ENCODE results near the gene SNX14.

DNA sequence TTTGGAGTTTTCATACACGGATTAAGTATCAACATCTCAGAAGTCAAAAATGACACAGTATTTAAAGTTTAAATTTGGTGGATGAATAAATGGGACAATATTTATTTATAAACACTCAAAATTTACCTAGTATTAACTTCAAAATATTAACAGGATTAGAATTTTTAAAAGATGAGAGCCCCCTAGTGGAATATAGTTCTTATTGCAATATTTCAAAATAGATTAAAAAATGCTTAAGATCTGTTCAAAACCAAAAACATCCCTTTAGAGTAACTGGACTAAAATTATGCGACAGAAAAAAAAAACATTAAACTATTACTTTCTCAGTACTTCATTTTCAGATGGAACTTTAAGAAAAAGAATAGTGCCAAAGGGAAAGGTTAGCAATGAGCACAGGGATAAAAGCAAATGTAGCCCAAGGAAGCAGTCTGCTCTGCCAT lies 56.6 kb downstream of the SNX14 start:
- TF ChIP-seq EZH2phosphoT487 (IDR thresholded peaks at IDR 0.05; ENCODE audit: borderline replicate concordance, low read length) (no peak), CTCF (conservative IDR thresholded peaks at IDR 0.05; ENCODE audit: low read depth, low read length) (peak; percentile 65)

Data from PC-3 (cell line).